ENCODE data around the gene PSEN1. TPM values are rescaled to one million over a fixed set of nuclear protein-coding genes. Genes with fewer than 3 reads are reported as not detected.

Gene PSEN1
- total RNA-seq, 1 donor, result 79.6 TPM

DNA sequence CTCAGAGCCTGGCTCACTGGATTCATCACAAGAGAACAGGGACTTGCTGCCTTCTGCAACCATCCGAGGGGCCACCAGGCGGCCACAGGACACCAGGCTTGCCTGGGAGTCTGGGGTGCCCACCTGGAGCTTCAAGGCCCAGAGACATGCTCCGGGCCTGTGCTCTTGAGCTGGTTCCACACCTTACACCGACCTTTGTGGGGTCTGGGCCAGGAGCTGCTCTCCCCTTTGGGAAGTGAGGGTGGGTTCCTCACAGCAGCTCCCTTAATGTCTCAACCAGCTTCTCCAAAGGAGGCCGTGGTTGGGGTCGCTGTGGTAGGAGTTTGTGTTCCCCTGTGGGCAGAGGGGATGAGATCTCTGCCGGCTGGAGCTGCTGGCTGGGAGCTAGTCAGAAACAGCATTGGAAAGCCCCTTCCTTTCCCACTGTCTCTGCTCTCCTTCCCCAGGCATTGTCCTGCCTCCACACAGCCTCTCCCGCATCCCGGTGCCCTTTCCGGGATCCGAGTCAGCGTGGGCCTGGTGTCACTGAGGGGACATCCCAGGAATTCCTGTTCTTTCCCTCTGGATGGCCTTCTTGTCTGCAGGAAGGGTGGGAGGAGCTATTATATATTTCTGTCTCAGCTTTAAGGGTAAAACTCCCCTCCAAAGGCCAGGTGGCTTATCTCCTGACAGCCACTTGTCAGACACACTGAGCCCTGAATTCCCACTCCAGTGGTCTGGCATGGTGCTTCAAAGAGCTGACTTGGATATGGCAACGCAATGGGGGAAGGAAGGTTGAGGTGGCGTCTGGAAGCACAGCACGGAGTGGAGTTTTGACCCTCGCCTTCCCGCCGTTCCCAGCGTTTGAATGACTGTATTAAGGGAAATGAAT lies 95.9 kb downstream of the PSEN1 start:
- H3K4me3 ChIP-seq (ENCODE audit: insufficient read depth, low read length), result no peak overlapping the region
- no peak overlapping the region for H3K4me2 ChIP-seq (ENCODE audit: insufficient read depth, low read length)
- H4K20me1 ChIP-seq (ENCODE audit: insufficient read depth, low read length), result peaks cover 3% of the 10 kb centered on the region
- H3K9me3 ChIP-seq (ENCODE audit: low read depth, low read length), result no peaks in the 10 kb centered on the region
- no peak overlapping the region for H3K27ac ChIP-seq (ENCODE audit: low read depth, low read length)
- peaks cover 52% of the 10 kb centered on the region for H3K27me3 ChIP-seq (ENCODE audit: insufficient read depth, low read length)
- no peak overlapping the region for H2AFZ ChIP-seq (ENCODE audit: low read length)
- H3K4me1 ChIP-seq (ENCODE audit: insufficient read depth, low read length), result peaks cover 12% of the 10 kb centered on the region
- no peaks in the 10 kb centered on the region for H3K36me3 ChIP-seq (ENCODE audit: insufficient read depth, low read length)
- DNase-seq (ENCODE audit: insufficient read length, low spot score, missing footprints), result peak; percentile 30
- TF ChIP-seq, protein P1, sequence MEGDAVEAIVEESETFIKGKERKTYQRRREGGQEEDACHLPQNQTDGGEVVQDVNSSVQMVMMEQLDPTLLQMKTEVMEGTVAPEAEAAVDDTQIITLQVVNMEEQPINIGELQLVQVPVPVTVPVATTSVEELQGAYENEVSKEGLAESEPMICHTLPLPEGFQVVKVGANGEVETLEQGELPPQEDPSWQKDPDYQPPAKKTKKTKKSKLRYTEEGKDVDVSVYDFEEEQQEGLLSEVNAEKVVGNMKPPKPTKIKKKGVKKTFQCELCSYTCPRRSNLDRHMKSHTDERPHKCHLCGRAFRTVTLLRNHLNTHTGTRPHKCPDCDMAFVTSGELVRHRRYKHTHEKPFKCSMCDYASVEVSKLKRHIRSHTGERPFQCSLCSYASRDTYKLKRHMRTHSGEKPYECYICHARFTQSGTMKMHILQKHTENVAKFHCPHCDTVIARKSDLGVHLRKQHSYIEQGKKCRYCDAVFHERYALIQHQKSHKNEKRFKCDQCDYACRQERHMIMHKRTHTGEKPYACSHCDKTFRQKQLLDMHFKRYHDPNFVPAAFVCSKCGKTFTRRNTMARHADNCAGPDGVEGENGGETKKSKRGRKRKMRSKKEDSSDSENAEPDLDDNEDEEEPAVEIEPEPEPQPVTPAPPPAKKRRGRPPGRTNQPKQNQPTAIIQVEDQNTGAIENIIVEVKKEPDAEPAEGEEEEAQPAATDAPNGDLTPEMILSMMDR (IDR thresholded peaks at IDR 0.05; ENCODE audit: extremely low read depth, low read depth, low read length), result peak; percentile 38
- H3K79me2 ChIP-seq (ENCODE audit: insufficient read depth, low read length), result no peaks in the 10 kb centered on the region

DNA sequence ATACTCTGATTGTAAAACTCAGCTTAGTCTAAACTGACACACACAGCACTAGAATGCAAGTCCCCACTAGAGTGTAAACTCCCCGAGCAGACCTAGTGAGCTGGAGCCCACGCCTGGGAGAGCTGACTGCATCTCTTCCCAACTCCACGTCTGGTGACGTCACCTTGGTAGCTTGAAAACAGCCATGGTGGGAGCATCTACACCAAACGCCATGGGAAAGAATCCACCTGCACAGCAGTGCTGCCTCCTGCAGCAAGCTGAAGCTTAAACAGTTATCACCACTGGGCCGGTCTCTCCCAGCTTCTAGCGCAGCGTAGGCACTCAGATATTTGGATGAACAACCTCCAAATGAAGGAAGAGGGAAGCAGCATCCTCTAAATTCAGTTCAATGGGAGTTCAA lies 96.7 kb downstream of the PSEN1 start:
- H3K4me2 ChIP-seq (ENCODE audit: insufficient read depth, low read length), result no peak overlapping the region
- peaks cover 3% of the 10 kb centered on the region for H4K20me1 ChIP-seq (ENCODE audit: insufficient read depth, low read length)
- TF ChIP-seq, protein P1 (IDR thresholded peaks at IDR 0.05; ENCODE audit: extremely low read depth, low read depth, low read length), result no peak
- H3K4me3 ChIP-seq (ENCODE audit: insufficient read depth, low read length), result no peak overlapping the region
- H3K9me3 ChIP-seq (ENCODE audit: low read depth, low read length), result no peaks in the 10 kb centered on the region
- no peaks in the 10 kb centered on the region for H3K79me2 ChIP-seq (ENCODE audit: insufficient read depth, low read length)
- H3K27ac ChIP-seq (ENCODE audit: low read depth, low read length), result no peak overlapping the region
- H2AFZ ChIP-seq (ENCODE audit: low read length), result no peak overlapping the region
- H3K36me3 ChIP-seq (ENCODE audit: insufficient read depth, low read length), result no peaks in the 10 kb centered on the region
- DNase-seq (ENCODE audit: insufficient read length, low spot score, missing footprints), result peak; percentile 47
- H3K4me1 ChIP-seq (ENCODE audit: insufficient read depth, low read length), result peaks cover 10% of the 10 kb centered on the region
- H3K27me3 ChIP-seq (ENCODE audit: insufficient read depth, low read length), result peaks cover 58% of the 10 kb centered on the region

DNA sequence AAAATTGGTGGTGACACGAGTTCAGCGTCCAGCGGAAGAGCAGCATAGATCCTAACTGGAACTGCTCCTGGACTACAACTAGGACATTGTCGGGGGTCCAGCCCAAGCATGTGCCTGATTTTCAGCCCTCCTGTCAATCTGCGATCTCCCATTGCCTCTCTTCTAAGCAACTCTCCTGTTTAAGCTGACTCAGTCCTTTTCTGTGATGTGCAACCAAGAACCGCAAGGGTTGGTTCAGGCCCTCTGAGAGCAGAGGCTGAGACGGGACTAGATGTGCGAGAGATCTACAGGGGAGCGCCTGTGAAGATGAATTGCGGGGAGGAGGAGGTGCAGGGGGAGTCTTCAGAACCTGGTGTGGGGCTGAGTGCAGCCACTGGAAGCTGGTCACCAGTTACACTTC lies 97.3 kb downstream of the PSEN1 start:
- peaks cover 63% of the 10 kb centered on the region for H3K27me3 ChIP-seq (ENCODE audit: insufficient read depth, low read length)
- no peaks in the 10 kb centered on the region for H3K79me2 ChIP-seq (ENCODE audit: insufficient read depth, low read length)
- peaks cover 4% of the 10 kb centered on the region for H4K20me1 ChIP-seq (ENCODE audit: insufficient read depth, low read length)
- TF ChIP-seq, protein P1 (IDR thresholded peaks at IDR 0.05; ENCODE audit: extremely low read depth, low read depth, low read length), result no peak
- peaks cover 10% of the 10 kb centered on the region for H3K4me1 ChIP-seq (ENCODE audit: insufficient read depth, low read length)
- peak; percentile 37 for DNase-seq (ENCODE audit: insufficient read length, low spot score, missing footprints)
- H3K27ac ChIP-seq (ENCODE audit: low read depth, low read length), result no peak overlapping the region
- no peaks in the 10 kb centered on the region for H3K36me3 ChIP-seq (ENCODE audit: insufficient read depth, low read length)
- no peaks in the 10 kb centered on the region for H3K9me3 ChIP-seq (ENCODE audit: low read depth, low read length)
- no peak overlapping the region for H3K4me2 ChIP-seq (ENCODE audit: insufficient read depth, low read length)
- no peak overlapping the region for H2AFZ ChIP-seq (ENCODE audit: low read length)
- H3K4me3 ChIP-seq (ENCODE audit: insufficient read depth, low read length), result no peak overlapping the region

DNA sequence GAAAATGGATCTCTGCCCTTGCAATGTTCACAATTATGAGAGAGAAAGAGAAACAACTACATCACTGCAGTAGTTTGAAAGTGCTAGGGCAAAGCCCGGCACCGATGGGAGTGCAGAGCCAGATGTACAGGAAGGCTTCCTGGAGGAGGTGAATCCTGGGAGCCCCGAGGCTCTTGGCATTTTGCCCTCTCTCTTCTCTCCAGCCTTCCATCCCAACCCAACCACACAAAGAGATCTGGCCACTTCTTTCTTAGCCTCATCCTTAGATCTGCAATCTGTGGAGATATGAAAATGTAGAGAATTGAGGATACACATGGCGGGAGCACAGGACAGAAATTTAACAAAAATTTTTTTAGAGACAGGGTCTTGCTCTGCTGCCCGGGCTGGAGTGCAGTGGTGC lies 97.7 kb downstream of the PSEN1 start:
- H3K79me2 ChIP-seq (ENCODE audit: insufficient read depth, low read length), result no peaks in the 10 kb centered on the region
- H3K4me2 ChIP-seq (ENCODE audit: insufficient read depth, low read length), result no peak overlapping the region
- TF ChIP-seq, protein P1 (IDR thresholded peaks at IDR 0.05; ENCODE audit: extremely low read depth, low read depth, low read length), result no peak
- peaks cover 67% of the 10 kb centered on the region for H3K27me3 ChIP-seq (ENCODE audit: insufficient read depth, low read length)
- no peaks in the 10 kb centered on the region for H3K36me3 ChIP-seq (ENCODE audit: insufficient read depth, low read length)
- peaks cover 11% of the 10 kb centered on the region for H3K4me1 ChIP-seq (ENCODE audit: insufficient read depth, low read length)
- no peak overlapping the region for H3K27ac ChIP-seq (ENCODE audit: low read depth, low read length)
- no peaks in the 10 kb centered on the region for H3K9me3 ChIP-seq (ENCODE audit: low read depth, low read length)
- peak; percentile 78 for DNase-seq (ENCODE audit: insufficient read length, low spot score, missing footprints)
- no peak overlapping the region for H2AFZ ChIP-seq (ENCODE audit: low read length)
- peaks cover 8% of the 10 kb centered on the region for H4K20me1 ChIP-seq (ENCODE audit: insufficient read depth, low read length)
- H3K4me3 ChIP-seq (ENCODE audit: insufficient read depth, low read length), result no peak overlapping the region

Measured in osteoblast (primary cell).